ENCODE measurements around the gene CLIC4. TPM values are rescaled to one million over a fixed set of nuclear protein-coding genes. Genes with fewer than 3 reads are reported as not detected.
"Not testable (repeated sequence)": the region's sequence is repeated elsewhere in the genome, so short reads cannot be mapped to it uniquely, and the experiment has no call there.

Gene CLIC4
- total and polyA plus RNA-seq, 10 donors, result 17.0 to 99.6 (median 71.2) TPM

GRCh38 chr1:24721533-24721932 is 23.7 kb upstream of the CLIC4 start:
- Histone ChIP-seq H3K4me3 (no peak overlapping the region), H3K36me3 (no peaks in the 10 kb centered on the region), H3K27me3 (replicated peaks in 1 of 7) (no peaks in the 10 kb centered on the region), H3K9me3 (no peaks in the 10 kb centered on the region), H3K27ac (peak overlapping the region in 3 of 8 donors; percentile 69 to 81 (median 70)), H3K4me1 (peaks cover 0 to 71% (median 19%) of the 10 kb centered on the region in 6 donors)
- TF ChIP-seq POLR2AphosphoS5 (IDR thresholded peaks at IDR 0.05) (no peak), CTCF (IDR thresholded peaks at IDR 0.05 in 8 of 11, conservative IDR thresholded peaks at IDR 0.05 in 3 of 11) (no peak), POLR2A (IDR thresholded peaks at IDR 0.05) (no peak)
- intact Hi-C loops (cut with DNase I; ENCODE audit: low total_unique reads), result no loop called here
- DNase-seq, result no peak
- WGBS, 5 donors, result 91 to 99% (median 93%) methylated on average over 13 to 31 of the region's 31 CpGs

- H3K9me3 ChIP-seq; H3K27ac ChIP-seq; H3K27me3 ChIP-seq (replicated peaks in 1 of 7); intact Hi-C loops (cut with DNase I; ENCODE audit: low total_unique reads); H3K36me3 ChIP-seq; DNase-seq: not testable (repeated sequence)
- 78 to 82% (median 82%) methylated on average over 21 of the region's 21 CpGs for WGBS, 5 donors
- peaks cover 0 to 79% (median 27%) of the 10 kb centered on the region in 6 donors for H3K4me1 ChIP-seq
- peak overlapping the region in 1 of 8 donors; percentile 30 for H3K4me3 ChIP-seq
Observed at GRCh38 chr1:24722073-24723035, 22.9 kb upstream of the CLIC4 start.

GRCh38 chr1:24724345-24725208 is 20.7 kb upstream of the CLIC4 start:
- Histone ChIP-seq H3K9me3 (no peaks in the 10 kb centered on the region), H3K27me3 (replicated peaks in 1 of 7) (no peaks in the 10 kb centered on the region), H3K27ac (peak overlapping the region in 7 of 8 donors; percentile 13 to 79 (median 47)), H3K36me3 (no peaks in the 10 kb centered on the region), H3K4me3 (peak overlapping the region in 1 of 8 donors; percentile 20), H3K4me1 (peaks cover 0 to 81% (median 35%) of the 10 kb centered on the region in 6 donors)
- no peak for TF ChIP-seq POLR2A (IDR thresholded peaks at IDR 0.05)
- no peak for TF ChIP-seq POLR2AphosphoS5 (IDR thresholded peaks at IDR 0.05)
- intact Hi-C loops (cut with DNase I; ENCODE audit: low total_unique reads), result no loop called here
- 70 to 80% (median 74%) methylated on average over 13 of the region's 13 CpGs for WGBS, 5 donors
- DNase-seq, result no peak

GRCh38 chr1:24725209-24725651 is 20.0 kb upstream of the CLIC4 start:
- 64 to 78% (median 72%) methylated on average over 5 of the region's 5 CpGs for WGBS, 5 donors
- H3K4me3 ChIP-seq, result peak overlapping the region in 1 of 8 donors; percentile 20
- no peak for DNase-seq
- no peaks in the 10 kb centered on the region for H3K27me3 ChIP-seq (replicated peaks in 1 of 7)
- TF ChIP-seq POLR2AphosphoS5 (IDR thresholded peaks at IDR 0.05) (peak in 1 of 3 donors; percentile 27), CTCF (IDR thresholded peaks at IDR 0.05 in 8 of 11, conservative IDR thresholded peaks at IDR 0.05 in 3 of 11) (no peak), POLR2A (IDR thresholded peaks at IDR 0.05) (no peak)
- H3K27ac ChIP-seq, result peak overlapping the region in 6 of 8 donors; percentile 15 to 79 (median 54)
- intact Hi-C loops (cut with DNase I; ENCODE audit: low total_unique reads), result no loop called here
- no peaks in the 10 kb centered on the region for H3K9me3 ChIP-seq
- H3K36me3 ChIP-seq, result no peaks in the 10 kb centered on the region
- peaks cover 0 to 75% (median 35%) of the 10 kb centered on the region in 6 donors for H3K4me1 ChIP-seq

Measured in spleen (tissue), 11 donors.